CD14-positive monocyte (primary cell): Measurements from ENCODE around the gene PHF5A. TPM values are rescaled to one million over a fixed set of nuclear protein-coding genes. Genes with fewer than 3 reads are reported as not detected.

ENCODE experiments used
- DNase-seq, 3 donors: peaks; one replicate each; pipeline ENCODE4 v3.0.0-alpha.2; 2011 to 2022
- H2AFZ ChIP-seq: 2 replicates; pipeline ENCODE4 v1.6.0; 2012; ENCODE audit warnings: mild to moderate bottlenecking, low read depth, low read length, inconsistent platforms; ENCODE audit not compliant: insufficient read depth, poor library complexity, severe bottlenecking
- H3K27ac ChIP-seq, 2 donors: 1 replicate in 1 of 2; 2 replicates in 1 of 2; pipeline ENCODE4 v1.5.1; 2012 to 2013; ENCODE audit warnings: low read length in 2 of 2, control low read depth in 1 of 2, inconsistent platforms in 1 of 2, low read depth in 1 of 2, mild to moderate bottlenecking in 1 of 2
- H3K27me3 ChIP-seq, 2 donors: one replicate each; pipeline versions ENCODE4 v1.6.0 to v1.6.1; 2011 to 2013; ENCODE audit warnings: low read length in 2 of 2; ENCODE audit not compliant: control insufficient read depth in 2 of 2, insufficient read depth in 2 of 2
- H3K36me3 ChIP-seq, 2 donors: replicated peaks in 1 of 2; 1 replicate in 1 of 2; 2 replicates in 1 of 2; pipeline versions ENCODE4 v1.5.1 to v1.6.1; 2012 to 2013; ENCODE audit warnings: low read length in 2 of 2, control low read depth in 1 of 2, inconsistent platforms in 1 of 2, mild to moderate bottlenecking in 1 of 2; ENCODE audit not compliant: insufficient read depth in 2 of 2, control insufficient read depth in 1 of 2
- H3K4me1 ChIP-seq, 2 donors: 1 replicate in 1 of 2; 2 replicates in 1 of 2; pipeline versions ENCODE4 v1.5.1 to v1.6.1; 2012 to 2013; ENCODE audit warnings: low read length in 2 of 2, control low read depth in 1 of 2, inconsistent platforms in 1 of 2, mild to moderate bottlenecking in 1 of 2, moderate library complexity in 1 of 2; ENCODE audit not compliant: insufficient read depth in 2 of 2, control insufficient read depth in 1 of 2
- H3K4me2 ChIP-seq: replicated peaks from 2 replicates; pipeline ENCODE3; 2012; ENCODE audit warnings: low read length, moderate library complexity, mild to moderate bottlenecking; ENCODE audit not compliant: poor library complexity, severe bottlenecking; ENCODE audit errors: extremely low read depth
- H3K4me3 ChIP-seq, 3 experiments: fragments of 200-600 bp in 1 of 3; sonication (generic) in 1 of 3; replicated peaks in 1 of 3; 1 replicate in 2 of 3; 2 replicates in 1 of 3; pipeline ENCODE4 v1.5.1; 2011 to 2013; ENCODE audit warnings: low read length in 3 of 3, mild to moderate bottlenecking in 3 of 3, control low read depth in 2 of 3, low read depth in 2 of 3, inconsistent platforms in 1 of 3, moderate library complexity in 1 of 3
- H3K79me2 ChIP-seq: 2 replicates; pipeline ENCODE4 v1.6.0; 2012; ENCODE audit warnings: mild to moderate bottlenecking, control low read depth, inconsistent platforms, low read length, moderate library complexity; ENCODE audit not compliant: insufficient read depth
- H3K9ac ChIP-seq: 2 replicates; pipeline ENCODE4 v1.6.0; 2017; ENCODE audit warnings: low read length, mild to moderate bottlenecking; ENCODE audit not compliant: insufficient read depth, poor library complexity, severe bottlenecking
- H3K9me3 ChIP-seq, 2 donors: replicated peaks in 1 of 2; 1 replicate in 1 of 2; 2 replicates in 1 of 2; pipeline versions ENCODE4 v1.5.1 to v1.6.1; 2012 to 2013; ENCODE audit warnings: low read length in 2 of 2, control low read depth in 1 of 2; ENCODE audit not compliant: control insufficient read depth in 1 of 2, insufficient read depth in 1 of 2
- H4K20me1 ChIP-seq: 2 replicates; pipeline ENCODE4 v1.6.0; 2012; ENCODE audit warnings: mild to moderate bottlenecking, low read length, control low read depth, moderate library complexity; ENCODE audit not compliant: insufficient read depth
- H3K27ac Mint-ChIP-seq, 7 donors: one replicate each; pipeline ENCODE4 v1.8.0; 2020; ENCODE audit warnings: mild to moderate bottlenecking in 7 of 7, mixed read lengths in 7 of 7, moderate library complexity in 6 of 7, inconsistent platforms in 2 of 7
- H3K27me3 Mint-ChIP-seq, 3 donors: one replicate each; pipeline ENCODE4 v1.8.0; 2021 to 2022; ENCODE audit warnings: low read depth in 3 of 3, mild to moderate bottlenecking in 3 of 3, mixed read lengths in 3 of 3, moderate library complexity in 3 of 3, inconsistent platforms in 1 of 3
- H3K36me3 Mint-ChIP-seq, 2 donors: one replicate each; pipeline ENCODE4 v1.8.0; 2020; ENCODE audit warnings: mixed read lengths in 2 of 2, inconsistent platforms in 1 of 2, mild to moderate bottlenecking in 1 of 2
- H3K4me1 Mint-ChIP-seq: one replicate; pipeline ENCODE4 v1.8.0; 2020; ENCODE audit warnings: mild to moderate bottlenecking, mixed read lengths
- H3K4me3 Mint-ChIP-seq, 2 donors: one replicate each; pipeline ENCODE4 v1.8.0; 2020; ENCODE audit warnings: mild to moderate bottlenecking in 2 of 2, mixed read lengths in 2 of 2, moderate library complexity in 1 of 2
- H3K9me3 Mint-ChIP-seq, 7 donors: one replicate each; pipeline ENCODE4 v1.8.0; 2020 to 2022; ENCODE audit warnings: mixed read lengths in 7 of 7, mild to moderate bottlenecking in 6 of 7, moderate library complexity in 6 of 7, inconsistent platforms in 2 of 7
- WGBS: methylation state at CpG from one replicate; pipeline ENCODE4 v1.1.5; 2013; ENCODE audit warnings: missing lambda C conversion rate; ENCODE audit not compliant: insufficient coverage; 5-methylcytosine and 5-hydroxymethylcytosine counted together
- intact Hi-C, 2 donors: fragments of 100-400 bp; cut with micrococcal nuclease; formaldehyde crosslinking; loops; one replicate each; pipeline versions ENCODE4 v1.15.0 to v1.15.1; 2023
- polyA plus RNA-seq, 3 donors: library from polyadenylated mRNA; depleted of rRNA in 1 of 3; unstranded in 2 of 3; stranded (reverse) in 1 of 3; fragments of 300-500 nt in 2 of 3; fragments of >200 nt in 1 of 3; fragmentation: Illumina TruSeq in 2 of 3; gene quantifications; 1 replicate in 2 of 3; 2 replicates in 1 of 3; pipeline ENCODE4 v1.2.3, GENCODE V29; 2012 to 2021
- TF ChIP-seq, protein P1 (sequence below): fragments of 200-600 bp; IDR thresholded peaks from one replicate; pipeline ENCODE4 v1.8.0; 2022; ENCODE audit warnings: antibody characterized with exemption, mild to moderate bottlenecking

PHF5A gene
- polyA plus RNA-seq, 3 donors, result 22.0 to 31.3 (median 26.3) TPM

DNA sequence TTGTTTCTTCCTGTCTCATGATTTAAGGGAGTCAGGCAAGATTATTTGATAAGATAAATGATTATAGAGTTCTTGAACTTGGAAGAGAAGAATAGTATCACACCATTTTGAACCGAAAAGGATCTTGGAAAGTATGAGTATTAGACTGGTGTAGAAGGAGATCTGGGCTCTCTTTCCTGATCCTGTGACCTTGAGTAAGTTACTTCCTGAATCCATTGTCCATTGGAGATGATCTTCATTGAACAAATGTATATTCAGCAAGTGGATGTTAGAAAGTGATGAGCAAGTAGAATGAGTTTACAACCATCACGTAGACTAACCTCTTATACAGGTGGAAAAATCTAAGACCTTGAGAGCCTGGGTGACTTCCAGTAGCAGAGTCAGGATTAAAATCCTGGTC lies 2.4 kb upstream of the PHF5A start:
- no peak for DNase-seq
- TF ChIP-seq, protein P1, sequence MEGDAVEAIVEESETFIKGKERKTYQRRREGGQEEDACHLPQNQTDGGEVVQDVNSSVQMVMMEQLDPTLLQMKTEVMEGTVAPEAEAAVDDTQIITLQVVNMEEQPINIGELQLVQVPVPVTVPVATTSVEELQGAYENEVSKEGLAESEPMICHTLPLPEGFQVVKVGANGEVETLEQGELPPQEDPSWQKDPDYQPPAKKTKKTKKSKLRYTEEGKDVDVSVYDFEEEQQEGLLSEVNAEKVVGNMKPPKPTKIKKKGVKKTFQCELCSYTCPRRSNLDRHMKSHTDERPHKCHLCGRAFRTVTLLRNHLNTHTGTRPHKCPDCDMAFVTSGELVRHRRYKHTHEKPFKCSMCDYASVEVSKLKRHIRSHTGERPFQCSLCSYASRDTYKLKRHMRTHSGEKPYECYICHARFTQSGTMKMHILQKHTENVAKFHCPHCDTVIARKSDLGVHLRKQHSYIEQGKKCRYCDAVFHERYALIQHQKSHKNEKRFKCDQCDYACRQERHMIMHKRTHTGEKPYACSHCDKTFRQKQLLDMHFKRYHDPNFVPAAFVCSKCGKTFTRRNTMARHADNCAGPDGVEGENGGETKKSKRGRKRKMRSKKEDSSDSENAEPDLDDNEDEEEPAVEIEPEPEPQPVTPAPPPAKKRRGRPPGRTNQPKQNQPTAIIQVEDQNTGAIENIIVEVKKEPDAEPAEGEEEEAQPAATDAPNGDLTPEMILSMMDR, result no peak
- Histone ChIP-seq H3K9me3 (no peaks in the 10 kb centered on the region), H2AFZ (no peak overlapping the region), H3K36me3 (peaks cover 18 to 47% of the 10 kb centered on the region in 2 donors), H3K4me1 (peaks cover 16 to 29% of the 10 kb centered on the region in 2 donors), H3K4me3 (no peak overlapping the region), H3K9ac (no peak overlapping the region), H4K20me1 (peaks cover 19% of the 10 kb centered on the region), H3K79me2 (peaks cover 93% of the 10 kb centered on the region), H3K27me3 (no peaks in the 10 kb centered on the region), H3K27ac (peak overlapping the region in 1 of 2 donors; percentile 30), H3K4me2 (no peak overlapping the region)
- Mint-ChIP-seq H3K4me1 (peaks cover 30% of the 10 kb centered on the region), H3K9me3 (no peaks in the 10 kb centered on the region), H3K36me3 (peaks cover 31 to 39% of the 10 kb centered on the region in 2 donors), H3K4me3 (no peak overlapping the region), H3K27ac (peak overlapping the region in 3 of 7 donors; percentile 63 to 75 (median 67)), H3K27me3 (no peaks in the 10 kb centered on the region)
- intact Hi-C loops, result loop anchor here in 1 of 2 donors (10.0 kb wide), 1 partner anchor 154 kb away; the partner anchor contains the start of genes DESI1 and XRCC6
- WGBS, result no CpG with 5 or more reads among the region's 2 CpGs

DNA sequence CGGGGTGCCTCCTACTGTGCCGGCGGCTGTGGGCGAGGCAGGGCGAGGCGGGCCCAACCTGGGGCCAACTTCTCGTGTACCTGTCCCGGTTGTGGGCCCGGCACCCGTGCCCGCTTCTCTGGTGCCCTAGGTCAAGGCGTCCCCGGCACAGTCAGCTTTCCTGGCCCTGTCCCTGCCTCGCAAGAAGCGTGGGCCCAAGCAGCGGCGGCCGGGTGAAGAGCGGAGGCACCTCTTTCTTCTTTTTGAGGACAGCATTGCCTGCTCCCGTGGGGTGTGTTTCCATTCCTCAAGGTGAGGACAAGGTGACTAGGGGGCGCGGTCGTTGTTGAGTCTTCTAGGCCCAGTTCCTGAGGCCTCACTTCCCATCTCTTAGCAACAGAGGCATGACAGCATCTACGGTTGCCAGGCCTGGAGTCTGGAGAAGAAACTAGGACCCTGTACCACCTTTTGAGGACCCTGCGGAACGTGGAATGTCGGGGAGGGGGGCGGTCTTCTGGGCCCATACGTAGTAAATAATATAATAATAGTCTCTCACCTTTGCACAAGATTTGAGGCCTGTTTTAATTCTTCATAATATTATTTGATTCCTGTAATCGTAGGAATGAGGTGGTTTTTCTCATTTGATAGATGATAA lies 843 bp upstream of the PHF5A start:
- intact Hi-C loops, result loop anchor here (1.0 to 10.0 kb wide), 5 partner anchors 21 to 365 kb away; partner anchors contain the start of genes POLR3H (in 1 of the 2), SREBF2 (in 1 of the 2), TEF (in 1 of the 2) and TOB2 (in 1 of the 2)
- TF ChIP-seq, protein P1, result no peak
- peak overlapping the region; percentile 95 for H3K9ac ChIP-seq
- peaks cover 86% of the 10 kb centered on the region for H3K79me2 ChIP-seq
- peak overlapping the region; percentile 81 for H2AFZ ChIP-seq
- H4K20me1 ChIP-seq, result peaks cover 7% of the 10 kb centered on the region
- DNase-seq, result peak in 1 of 3 donors; percentile 41
- peak overlapping the region; percentile 94 to 99 for H3K27ac ChIP-seq
- no peaks in the 10 kb centered on the region for H3K27me3 Mint-ChIP-seq
- no peaks in the 10 kb centered on the region for H3K9me3 Mint-ChIP-seq
- peak overlapping the region; percentile 88 to 96 for H3K4me3 Mint-ChIP-seq
- peak overlapping the region; percentile 81 for H3K4me2 ChIP-seq
- H3K4me3 ChIP-seq, result peak overlapping the region; percentile 70 to 93 (median 93)
- WGBS, result 0% methylated on average over 19 of the region's 30 CpGs
- peak overlapping the region; percentile 99 to 100 (median 99) for H3K27ac Mint-ChIP-seq
- no peaks in the 10 kb centered on the region for H3K9me3 ChIP-seq
- peaks cover 34 to 62% of the 10 kb centered on the region in 2 donors for H3K36me3 ChIP-seq
- peaks cover 42 to 52% of the 10 kb centered on the region in 2 donors for H3K36me3 Mint-ChIP-seq
- no peaks in the 10 kb centered on the region for H3K27me3 ChIP-seq
- peaks cover 16 to 29% of the 10 kb centered on the region in 2 donors for H3K4me1 ChIP-seq
- peaks cover 30% of the 10 kb centered on the region for H3K4me1 Mint-ChIP-seq
